ENCODE results near the gene TSC22D1.

Gene TSC22D1

DNA sequence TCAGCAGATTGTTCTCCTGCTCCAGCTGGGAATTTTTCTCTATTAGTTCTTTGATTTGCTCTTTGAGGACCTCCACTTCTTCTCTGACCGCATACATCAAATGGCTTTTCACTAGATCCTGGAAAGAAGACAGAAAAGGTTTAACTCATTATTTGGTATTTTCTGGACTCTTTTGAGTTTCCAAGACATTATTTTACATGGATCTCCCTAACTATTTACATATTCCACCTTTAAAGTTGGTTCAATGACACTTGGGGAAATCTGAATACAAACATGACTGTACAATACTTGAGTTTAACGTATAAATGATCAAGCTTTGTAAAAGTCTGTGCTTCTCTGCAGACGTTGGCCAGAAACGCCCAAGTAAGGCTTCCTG is 141.4 kb downstream of the TSC22D1 start:
- H3K27ac ChIP-seq (ENCODE audit: low read depth, low read length) = peak overlapping the region; percentile 59
- H3K36me3 ChIP-seq (ENCODE audit: low read length) = no peaks in the 10 kb centered on the region
- H3K27me3 ChIP-seq (ENCODE audit: low read length) = no peaks in the 10 kb centered on the region
- no peaks in the 10 kb centered on the region for H3K9me2 ChIP-seq (replicated peaks; ENCODE audit: insufficient read depth, low read length)
- no peaks in the 10 kb centered on the region for H3K9me3 ChIP-seq (ENCODE audit: insufficient read depth, low read length)
- peak overlapping the region; percentile 82 for H2AFZ ChIP-seq (ENCODE audit: low read depth, low read length, severe bottlenecking)
- H3F3A ChIP-seq (ENCODE audit: insufficient read depth) = peaks cover 21% of the 10 kb centered on the region
- H3K4me3 ChIP-seq (ENCODE audit: insufficient read depth, low read length, poor library complexity, severe bottlenecking) = no peak overlapping the region
- peak overlapping the region; percentile 33; the same call in 1 of the 2 replicates for H3K9ac ChIP-seq (ENCODE audit: low read length)
- peak overlapping the region; percentile 83 for H3K4me2 ChIP-seq (ENCODE audit: low read depth, low read length, poor library complexity, severe bottlenecking)
- no peak for TF ChIP-seq EZH2phosphoT487 (conservative IDR thresholded peaks at IDR 0.05; ENCODE audit: low read length)
- TF ChIP-seq, protein P1, sequence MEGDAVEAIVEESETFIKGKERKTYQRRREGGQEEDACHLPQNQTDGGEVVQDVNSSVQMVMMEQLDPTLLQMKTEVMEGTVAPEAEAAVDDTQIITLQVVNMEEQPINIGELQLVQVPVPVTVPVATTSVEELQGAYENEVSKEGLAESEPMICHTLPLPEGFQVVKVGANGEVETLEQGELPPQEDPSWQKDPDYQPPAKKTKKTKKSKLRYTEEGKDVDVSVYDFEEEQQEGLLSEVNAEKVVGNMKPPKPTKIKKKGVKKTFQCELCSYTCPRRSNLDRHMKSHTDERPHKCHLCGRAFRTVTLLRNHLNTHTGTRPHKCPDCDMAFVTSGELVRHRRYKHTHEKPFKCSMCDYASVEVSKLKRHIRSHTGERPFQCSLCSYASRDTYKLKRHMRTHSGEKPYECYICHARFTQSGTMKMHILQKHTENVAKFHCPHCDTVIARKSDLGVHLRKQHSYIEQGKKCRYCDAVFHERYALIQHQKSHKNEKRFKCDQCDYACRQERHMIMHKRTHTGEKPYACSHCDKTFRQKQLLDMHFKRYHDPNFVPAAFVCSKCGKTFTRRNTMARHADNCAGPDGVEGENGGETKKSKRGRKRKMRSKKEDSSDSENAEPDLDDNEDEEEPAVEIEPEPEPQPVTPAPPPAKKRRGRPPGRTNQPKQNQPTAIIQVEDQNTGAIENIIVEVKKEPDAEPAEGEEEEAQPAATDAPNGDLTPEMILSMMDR (IDR thresholded peaks at IDR 0.05; ENCODE audit: insufficient read depth, low read length, poor library complexity, severe bottlenecking) = no peak
- no peaks in the 10 kb centered on the region for H3K79me2 ChIP-seq (ENCODE audit: insufficient read depth, low read length)
- H4K20me1 ChIP-seq (ENCODE audit: low read depth, low read length) = no peaks in the 10 kb centered on the region

DNA sequence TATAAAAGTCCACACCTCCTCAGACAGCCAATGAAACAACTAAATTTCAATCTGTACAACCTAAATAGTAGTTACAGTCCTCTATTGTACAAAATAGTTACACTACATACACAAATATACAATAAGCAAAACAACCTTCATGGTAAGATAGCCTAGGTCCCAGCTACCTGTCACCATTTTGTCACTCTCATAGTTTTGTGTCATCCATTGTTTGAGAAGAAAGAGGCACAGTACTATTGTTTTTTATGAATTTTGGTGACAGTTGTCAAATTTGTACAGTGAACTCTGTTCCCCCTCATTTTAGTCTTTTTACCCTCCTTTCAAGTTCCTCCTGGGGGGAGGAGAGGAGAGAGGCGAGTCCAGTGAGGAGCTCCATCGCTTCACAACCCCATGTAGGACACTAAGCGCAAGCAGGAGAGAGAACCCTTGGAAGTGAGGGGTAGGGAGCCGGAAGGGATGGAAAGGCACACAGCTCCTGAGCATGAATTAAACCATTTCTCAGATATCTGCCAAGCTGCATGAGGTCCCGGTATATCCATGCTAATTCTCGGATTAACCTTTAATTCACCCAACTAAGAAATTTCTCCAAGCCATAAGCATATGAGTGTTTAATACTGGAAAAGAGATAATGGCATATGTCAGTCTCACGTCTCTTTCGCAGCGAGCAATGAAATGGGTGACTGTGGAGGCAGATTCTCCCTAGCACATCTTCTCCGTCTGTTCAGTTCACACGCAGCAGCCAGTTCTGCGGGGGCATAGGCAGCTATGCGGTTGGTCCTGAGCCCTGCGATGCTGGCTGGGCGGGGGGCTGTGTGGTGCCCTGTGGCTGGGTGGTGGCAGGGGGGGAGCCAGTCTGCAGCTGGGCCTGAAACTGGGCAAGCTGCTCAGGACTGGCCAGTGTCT is 142.0 kb downstream of the TSC22D1 start:
- Histone ChIP-seq H3K27ac (ENCODE audit: low read depth, low read length) (peak overlapping the region; percentile 15; the same call in 1 of the 2 replicates), H3F3A (ENCODE audit: insufficient read depth) (peaks cover 21% of the 10 kb centered on the region), H3K79me2 (ENCODE audit: insufficient read depth, low read length) (no peaks in the 10 kb centered on the region), H3K4me3 (ENCODE audit: insufficient read depth, low read length, poor library complexity, severe bottlenecking) (no peak overlapping the region), H3K27me3 (ENCODE audit: low read length) (no peaks in the 10 kb centered on the region), H2AFZ (ENCODE audit: low read depth, low read length, severe bottlenecking) (no peak overlapping the region), H3K9me3 (ENCODE audit: insufficient read depth, low read length) (no peaks in the 10 kb centered on the region), H3K9me2 (replicated peaks; ENCODE audit: insufficient read depth, low read length) (no peaks in the 10 kb centered on the region), H3K4me2 (ENCODE audit: low read depth, low read length, poor library complexity, severe bottlenecking) (no peak overlapping the region), H3K36me3 (ENCODE audit: low read length) (no peaks in the 10 kb centered on the region), H3K9ac (ENCODE audit: low read length) (no peak overlapping the region), H4K20me1 (ENCODE audit: low read depth, low read length) (no peaks in the 10 kb centered on the region)
- TF ChIP-seq, protein P1 (IDR thresholded peaks at IDR 0.05; ENCODE audit: insufficient read depth, low read length, poor library complexity, severe bottlenecking) = no peak
- TF ChIP-seq EZH2phosphoT487 (conservative IDR thresholded peaks at IDR 0.05; ENCODE audit: low read length) = no peak

DNA sequence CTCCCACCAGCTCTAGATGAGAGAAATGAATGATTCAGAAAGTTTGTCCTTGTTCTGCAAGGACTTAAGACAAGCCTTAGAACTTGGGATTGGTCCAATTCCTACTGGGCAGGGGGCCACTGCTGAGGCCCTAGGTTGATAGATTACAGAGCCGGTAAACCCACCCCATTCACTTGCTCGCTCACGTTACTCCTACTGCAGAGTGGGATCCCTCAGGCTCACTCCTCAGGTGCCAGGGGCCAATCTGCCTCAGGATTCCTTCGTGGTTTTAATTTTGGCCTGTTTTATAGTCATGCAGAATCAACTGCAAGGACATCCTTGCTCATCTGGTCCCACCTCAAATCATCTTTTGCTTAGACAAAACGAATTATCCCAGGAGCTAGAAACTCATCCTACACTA is 143.5 kb downstream of the TSC22D1 start:
- Histone ChIP-seq H3K36me3 (ENCODE audit: low read length) (no peaks in the 10 kb centered on the region), H4K20me1 (ENCODE audit: low read depth, low read length) (no peaks in the 10 kb centered on the region), H3K9me3 (ENCODE audit: insufficient read depth, low read length) (no peaks in the 10 kb centered on the region), H3K9me2 (replicated peaks; ENCODE audit: insufficient read depth, low read length) (no peaks in the 10 kb centered on the region), H3K27ac (ENCODE audit: low read depth, low read length) (no peak overlapping the region), H3K9ac (ENCODE audit: low read length) (no peak overlapping the region), H3F3A (ENCODE audit: insufficient read depth) (peaks cover 18% of the 10 kb centered on the region), H3K79me2 (ENCODE audit: insufficient read depth, low read length) (no peaks in the 10 kb centered on the region), H3K4me2 (ENCODE audit: low read depth, low read length, poor library complexity, severe bottlenecking) (no peak overlapping the region), H3K27me3 (ENCODE audit: low read length) (no peaks in the 10 kb centered on the region), H2AFZ (ENCODE audit: low read depth, low read length, severe bottlenecking) (no peak overlapping the region), H3K4me3 (ENCODE audit: insufficient read depth, low read length, poor library complexity, severe bottlenecking) (no peak overlapping the region)
- TF ChIP-seq EZH2phosphoT487 (conservative IDR thresholded peaks at IDR 0.05; ENCODE audit: low read length) = no peak
- TF ChIP-seq, protein P1 (IDR thresholded peaks at IDR 0.05; ENCODE audit: insufficient read depth, low read length, poor library complexity, severe bottlenecking) = no peak

All from SU-DHL-6 (cell line).